ENCODE data around the gene HIBCH.
"Not testable (repeated sequence)": the region's sequence is repeated elsewhere in the genome, so short reads cannot be mapped to it uniquely, and the experiment has no call there.

Gene HIBCH

GRCh38 chr2:190303647-190304046, 16.0 kb downstream of the HIBCH start:
- DNase-seq: no peak

- DNase-seq: no peak
Observed at GRCh38 chr2:190302052-190302451, 17.6 kb downstream of the HIBCH start.

GRCh38 chr2:190301032-190301431, 18.6 kb downstream of the HIBCH start:
- no peak for DNase-seq

GRCh38 chr2:190297880-190298279, 21.7 kb downstream of the HIBCH start:
- DNase-seq: not testable (repeated sequence)

- no peak for DNase-seq
Observed at GRCh38 chr2:190283783-190284182, 35.8 kb downstream of the HIBCH start.

GRCh38 chr2:190280565-190281350, 38.9 kb downstream of the HIBCH start:
- DNase-seq: no peak

GRCh38 chr2:190279256-190280134, 40.1 kb downstream of the HIBCH start:
- DNase-seq: not testable (repeated sequence)

- peak; percentile 3 for DNase-seq
Observed at GRCh38 chr2:190277234-190278112, 42.2 kb downstream of the HIBCH start.

- no peak for DNase-seq
Observed at GRCh38 chr2:190272457-190272842, 47.2 kb downstream of the HIBCH start.

- DNase-seq: no peak
Observed at GRCh38 chr2:190271783-190272456, 47.7 kb downstream of the HIBCH start.

GRCh38 chr2:190270298-190270697, 49.3 kb downstream of the HIBCH start:
- DNase-seq: no peak

- DNase-seq: not testable (repeated sequence)
Observed at GRCh38 chr2:190269699-190270098, 49.9 kb downstream of the HIBCH start.

- no peak for DNase-seq
Observed at GRCh38 chr2:190267302-190267701, 52.3 kb downstream of the HIBCH start.

GRCh38 chr2:190266314-190266713, 53.3 kb downstream of the HIBCH start:
- no peak for DNase-seq

GRCh38 chr2:190261851-190262250, 57.8 kb downstream of the HIBCH start:
- DNase-seq: no peak

- DNase-seq: no peak
Observed at GRCh38 chr2:190256087-190256486, 63.5 kb downstream of the HIBCH start.

GRCh38 chr2:190255676-190256075, 64.0 kb downstream of the HIBCH start:
- no peak for DNase-seq

- DNase-seq: no peak
Observed at GRCh38 chr2:190254063-190254850, 65.4 kb downstream of the HIBCH start.

- no peak for DNase-seq
Observed at GRCh38 chr2:190250421-190250820, 69.2 kb downstream of the HIBCH start.

- DNase-seq: no peak
Observed at GRCh38 chr2:190235551-190236075, 84.0 kb downstream of the HIBCH start.

- no peak for DNase-seq
Observed at GRCh38 chr2:190235101-190235500, 84.5 kb downstream of the HIBCH start.

Data from KG1 (cell line).